ENCODE measurements around the gene LRP3. TPM values are rescaled to one million over a fixed set of nuclear protein-coding genes. Genes with fewer than 3 reads are reported as not detected.
A peak's percentile ranks its signal among the peaks of the same experiment; 100 is the strongest.

The LRP3 gene
- total RNA-seq, 1 donor from 2014 or later: 13.3 TPM

- Mint-ChIP-seq H3K4me3 (ENCODE audit: unreplicated experiment) (no peak overlapping the region), H3K27ac (ENCODE audit: unreplicated experiment) (no peak overlapping the region), H3K36me3 (ENCODE audit: low read depth, unreplicated experiment) (peaks cover 2% of the 10 kb centered on the region), H3K27me3 (ENCODE audit: low read depth, unreplicated experiment) (peaks cover 24% of the 10 kb centered on the region), H3K4me1 (ENCODE audit: low read depth, unreplicated experiment) (no peaks in the 10 kb centered on the region), H3K9me3 (ENCODE audit: unreplicated experiment) (no peaks in the 10 kb centered on the region)
- Histone ChIP-seq H3K4me2 (ENCODE audit: low read length) (no peak overlapping the region), H3K36me3 (ENCODE audit: insufficient read depth, low read length) (no peaks in the 10 kb centered on the region), H3K79me2 (ENCODE audit: insufficient read depth, low read length) (no peaks in the 10 kb centered on the region), H3K9me3 (ENCODE audit: insufficient read depth, low read depth, low read length) (no peaks in the 10 kb centered on the region), H4K20me1 (ENCODE audit: insufficient read depth, low read length) (no peaks in the 10 kb centered on the region), H3K27me3 (ENCODE audit: insufficient read depth, low read length) (peaks cover under 1% of the 10 kb centered on the region), H3K4me1 (ENCODE audit: insufficient read depth, low read length) (no peaks in the 10 kb centered on the region), H3K4me3 (ENCODE audit: insufficient read depth, low read depth, low read length) (no peak overlapping the region), H3K27ac (ENCODE audit: low read depth, low read length) (no peak overlapping the region), H2AFZ (ENCODE audit: low read depth, low read length) (no peak overlapping the region), H3K9ac (ENCODE audit: low read length) (no peak overlapping the region)
- DNase-seq (ENCODE audit: low read depth): no peak
- no peak for FAIRE-seq
- no peak for TF ChIP-seq EZH2 (IDR thresholded peaks at IDR 0.05; ENCODE audit: insufficient read depth, low read length)
- TF ChIP-seq CTCF (IDR thresholded peaks at IDR 0.05; ENCODE audit: insufficient read depth, low read depth, low read length): no peak
Observed at GRCh38 chr19:33211794-33212435, 17.8 kb downstream of the LRP3 start.

- H3K4me3 ChIP-seq (ENCODE audit: insufficient read depth, low read depth, low read length): no peak overlapping the region
- Mint-ChIP-seq H3K27me3 (ENCODE audit: low read depth, unreplicated experiment) (peaks cover 24% of the 10 kb centered on the region), H3K4me3 (ENCODE audit: unreplicated experiment) (no peak overlapping the region), H3K36me3 (ENCODE audit: low read depth, unreplicated experiment) (peaks cover 2% of the 10 kb centered on the region), H3K9me3 (ENCODE audit: unreplicated experiment) (no peaks in the 10 kb centered on the region), H3K4me1 (ENCODE audit: low read depth, unreplicated experiment) (no peaks in the 10 kb centered on the region), H3K27ac (ENCODE audit: unreplicated experiment) (no peak overlapping the region)
- peaks cover 5% of the 10 kb centered on the region for H3K27me3 ChIP-seq (ENCODE audit: insufficient read depth, low read length)
- no peak overlapping the region for H3K4me2 ChIP-seq (ENCODE audit: low read length)
- H3K27ac ChIP-seq (ENCODE audit: low read depth, low read length): no peak overlapping the region
- no peaks in the 10 kb centered on the region for H3K9me3 ChIP-seq (ENCODE audit: insufficient read depth, low read depth, low read length)
- TF ChIP-seq EZH2 (IDR thresholded peaks at IDR 0.05; ENCODE audit: insufficient read depth, low read length): no peak
- no peak for TF ChIP-seq CTCF (IDR thresholded peaks at IDR 0.05; ENCODE audit: insufficient read depth, low read depth, low read length)
- no peaks in the 10 kb centered on the region for H3K4me1 ChIP-seq (ENCODE audit: insufficient read depth, low read length)
- H4K20me1 ChIP-seq (ENCODE audit: insufficient read depth, low read length): peaks cover 3% of the 10 kb centered on the region
- H2AFZ ChIP-seq (ENCODE audit: low read depth, low read length): no peak overlapping the region
- no peak for DNase-seq (ENCODE audit: low read depth)
- FAIRE-seq: no peak
- H3K36me3 ChIP-seq (ENCODE audit: insufficient read depth, low read length): no peaks in the 10 kb centered on the region
- H3K9ac ChIP-seq (ENCODE audit: low read length): no peak overlapping the region
- H3K79me2 ChIP-seq (ENCODE audit: insufficient read depth, low read length): no peaks in the 10 kb centered on the region
Observed at GRCh38 chr19:33212436-33213172, 18.5 kb downstream of the LRP3 start.

GRCh38 chr19:33214596-33214995 is 20.5 kb downstream of the LRP3 start:
- H4K20me1 ChIP-seq (ENCODE audit: insufficient read depth, low read length): peaks cover 3% of the 10 kb centered on the region
- no peaks in the 10 kb centered on the region for H3K9me3 ChIP-seq (ENCODE audit: insufficient read depth, low read depth, low read length)
- Mint-ChIP-seq H3K27ac (ENCODE audit: unreplicated experiment) (no peak overlapping the region), H3K4me3 (ENCODE audit: unreplicated experiment) (no peak overlapping the region), H3K4me1 (ENCODE audit: low read depth, unreplicated experiment) (no peaks in the 10 kb centered on the region), H3K36me3 (ENCODE audit: low read depth, unreplicated experiment) (peaks cover 2% of the 10 kb centered on the region), H3K9me3 (ENCODE audit: unreplicated experiment) (no peaks in the 10 kb centered on the region), H3K27me3 (ENCODE audit: low read depth, unreplicated experiment) (peaks cover 25% of the 10 kb centered on the region)
- no peaks in the 10 kb centered on the region for H3K36me3 ChIP-seq (ENCODE audit: insufficient read depth, low read length)
- no peaks in the 10 kb centered on the region for H3K79me2 ChIP-seq (ENCODE audit: insufficient read depth, low read length)
- no peak overlapping the region for H3K27ac ChIP-seq (ENCODE audit: low read depth, low read length)
- peaks cover 5% of the 10 kb centered on the region for H3K4me1 ChIP-seq (ENCODE audit: insufficient read depth, low read length)
- no peak overlapping the region for H2AFZ ChIP-seq (ENCODE audit: low read depth, low read length)
- no peak for DNase-seq (ENCODE audit: low read depth)
- peak; percentile 36 for TF ChIP-seq CTCF (IDR thresholded peaks at IDR 0.05; ENCODE audit: insufficient read depth, low read depth, low read length)
- TF ChIP-seq EZH2 (IDR thresholded peaks at IDR 0.05; ENCODE audit: insufficient read depth, low read length): no peak
- no peak overlapping the region for H3K4me2 ChIP-seq (ENCODE audit: low read length)
- no peak overlapping the region for H3K4me3 ChIP-seq (ENCODE audit: insufficient read depth, low read depth, low read length)
- no peak overlapping the region for H3K9ac ChIP-seq (ENCODE audit: low read length)
- peaks cover 5% of the 10 kb centered on the region for H3K27me3 ChIP-seq (ENCODE audit: insufficient read depth, low read length)
- no peak for FAIRE-seq

All from astrocyte (in vitro differentiated cells and primary cell).